CD4-positive, alpha-beta T cell (primary cell): Measurements from ENCODE around the gene PRKD2. TPM values are rescaled to one million over a fixed set of nuclear protein-coding genes. Genes with fewer than 3 reads are reported as not detected.

Experiments used
- ATAC-seq: fragments of 200-7000 bp; cut with Tn5 transposase; one replicate; pipeline ENCODE4 v1.10.0; 2022; ENCODE audit warnings: mild to moderate bottlenecking; ENCODE audit not compliant: poor library complexity
- CTCF ChIA-PET: fragments of 350-600 bp; sonication (Branson Sonifier 250); formaldehyde crosslinking; loops from one replicate; lab custom pipeline; 2021; ENCODE audit warnings: antibody characterized with exemption, inconsistent platforms; lab: Charles Lee
- POLR2A ChIA-PET: fragments of 350-600 bp; sonication (Branson Sonifier 250); formaldehyde crosslinking; loops from one replicate; lab custom pipeline; 2021; ENCODE audit warnings: antibody characterized with exemption, inconsistent platforms; lab: Charles Lee
- DNase-seq, 14 experiments: peaks; one replicate each; pipeline ENCODE4 v3.0.0-alpha.2; 2013 to 2020; ENCODE audit warnings: mixed read lengths in 2 of 14
- H3K27ac ChIP-seq, 2 donors: one replicate each; pipeline versions ENCODE4 v1.5.1 to v1.7.0; 2013; ENCODE audit warnings: low read length in 2 of 2, low read depth in 1 of 2, mild to moderate bottlenecking in 1 of 2
- H3K27me3 ChIP-seq, 2 experiments: 1 replicate in 1 of 2; 2 replicates in 1 of 2; pipeline versions ENCODE4 v1.6.1 to v1.7.0; 2013; ENCODE audit warnings: low read length in 2 of 2, control low read depth in 1 of 2, mild to moderate bottlenecking in 1 of 2, moderate library complexity in 1 of 2; ENCODE audit not compliant: insufficient read depth in 2 of 2, control insufficient read depth in 1 of 2
- H3K36me3 ChIP-seq: one replicate; pipeline ENCODE4 v1.6.1; 2013; ENCODE audit warnings: low read length, control low read depth; ENCODE audit not compliant: insufficient read depth
- H3K4me1 ChIP-seq: one replicate; pipeline ENCODE4 v1.6.1; 2013; ENCODE audit warnings: low read length, control low read depth; ENCODE audit not compliant: insufficient read depth
- H3K4me3 ChIP-seq: one replicate; pipeline ENCODE4 v1.5.1; 2013; ENCODE audit warnings: mild to moderate bottlenecking, low read length, moderate library complexity
- H3K9me3 ChIP-seq, 2 experiments: 1 replicate in 1 of 2; 2 replicates in 1 of 2; pipeline versions ENCODE4 v1.6.1 to v1.7.0; 2013; ENCODE audit warnings: low read length in 2 of 2, mild to moderate bottlenecking in 2 of 2, control low read depth in 1 of 2, moderate library complexity in 1 of 2; ENCODE audit not compliant: control insufficient read depth in 1 of 2, insufficient read depth in 1 of 2
- H3K27ac Mint-ChIP-seq: one replicate; pipeline ENCODE4 v1.8.0; 2020; ENCODE audit warnings: mixed read lengths
- H3K27me3 Mint-ChIP-seq: one replicate; pipeline ENCODE4 v1.8.0; 2021; ENCODE audit warnings: mixed read lengths
- H3K36me3 Mint-ChIP-seq: one replicate; pipeline ENCODE4 v1.8.0; 2021; ENCODE audit warnings: low read depth, mixed read lengths
- H3K4me1 Mint-ChIP-seq: one replicate; pipeline ENCODE4 v1.8.0; 2021; ENCODE audit warnings: low read depth, mixed read lengths
- H3K4me3 Mint-ChIP-seq: one replicate; pipeline ENCODE4 v1.8.0; 2020; ENCODE audit warnings: mild to moderate bottlenecking, mixed read lengths
- H3K9me3 Mint-ChIP-seq: one replicate; pipeline ENCODE4 v1.8.0; 2020; ENCODE audit warnings: mixed read lengths
- intact Hi-C, 2 experiments: fragments of 100-400 bp; cut with DNase I in 1 of 2; cut with micrococcal nuclease in 1 of 2; formaldehyde crosslinking; loops; one replicate each; pipeline versions ENCODE4 v1.15.1 to v1.9.0; 2023 to 2025; cut with DNase I, micrococcal nuclease
- total RNA-seq, 174 experiments: library from RNA in 2 of 174; stranded (reverse) in 2 of 174; gene quantifications; one replicate each; pipeline ENCODE4 v1.2.3 and lab custom pipeline; 2021 to 2026
- TF ChIP-seq, protein P1 (sequence below): fragments of 200-600 bp; IDR thresholded peaks from one replicate; pipeline ENCODE4 v1.8.0; 2022; ENCODE audit warnings: antibody characterized with exemption, mild to moderate bottlenecking

Gene PRKD2
- total RNA-seq, 2 experiments from 2014 or later: 105 to 113 TPM

DNA sequence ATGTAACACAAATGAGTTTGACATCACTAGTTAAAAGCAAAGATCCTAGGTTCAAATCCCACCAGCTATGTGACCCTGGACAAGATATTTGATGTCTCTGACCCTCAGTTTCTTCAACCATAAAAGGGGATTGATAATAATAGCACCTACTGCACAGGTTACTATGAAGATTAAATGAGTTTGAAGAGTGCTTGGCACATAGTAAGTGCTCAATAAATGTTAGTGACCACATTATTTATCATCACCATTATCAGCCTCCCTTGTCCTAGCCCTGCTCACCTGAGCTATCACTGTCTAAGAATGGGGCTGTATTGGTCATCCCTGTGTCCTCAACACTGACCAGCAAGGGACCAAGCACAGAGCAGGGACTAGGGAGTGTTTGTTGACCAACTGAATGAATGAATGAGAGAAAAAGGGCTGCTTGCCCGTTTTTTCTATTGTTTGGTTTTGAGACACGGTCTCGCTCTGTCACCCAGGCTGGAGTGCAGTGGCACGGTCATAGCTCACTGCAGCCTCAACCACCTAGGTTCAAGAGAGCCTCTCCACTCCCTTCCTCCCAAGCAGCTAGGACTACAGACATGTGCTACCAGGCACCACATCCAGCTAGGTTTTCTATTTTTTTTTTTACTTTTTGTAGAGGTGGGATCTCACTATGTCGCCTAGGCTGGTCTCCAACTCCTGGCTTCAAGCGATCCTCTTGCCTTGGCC lies 29.3 kb downstream of the PRKD2 start:
- H3K27ac Mint-ChIP-seq: peak overlapping the region; percentile 30
- no peak for ATAC-seq

DNA sequence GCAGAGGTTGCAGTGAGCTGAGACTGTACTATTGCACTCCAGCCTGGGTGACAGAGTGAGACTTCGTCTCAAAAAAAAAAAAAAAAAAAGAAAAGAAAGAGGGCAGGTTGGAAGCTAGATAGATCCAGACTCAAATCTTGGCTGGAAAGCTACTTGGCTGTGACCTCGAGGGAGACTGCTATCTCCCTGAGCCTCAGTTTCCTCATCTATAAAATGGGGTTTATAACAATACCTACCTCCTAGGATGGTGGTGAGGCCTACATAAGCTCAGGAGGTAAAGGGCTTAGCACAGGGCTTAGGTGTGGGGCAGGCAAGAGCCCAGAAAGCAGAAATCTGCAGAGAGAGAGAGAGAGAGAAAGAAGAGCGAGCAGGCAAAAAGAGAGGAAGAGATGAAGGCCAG lies 31.7 kb downstream of the PRKD2 start:
- ATAC-seq (no peak), DNase-seq (no peak)
- no peaks in the 10 kb centered on the region for H3K4me1 Mint-ChIP-seq
- intact Hi-C loops: no loop called here
- TF ChIP-seq, protein P1, sequence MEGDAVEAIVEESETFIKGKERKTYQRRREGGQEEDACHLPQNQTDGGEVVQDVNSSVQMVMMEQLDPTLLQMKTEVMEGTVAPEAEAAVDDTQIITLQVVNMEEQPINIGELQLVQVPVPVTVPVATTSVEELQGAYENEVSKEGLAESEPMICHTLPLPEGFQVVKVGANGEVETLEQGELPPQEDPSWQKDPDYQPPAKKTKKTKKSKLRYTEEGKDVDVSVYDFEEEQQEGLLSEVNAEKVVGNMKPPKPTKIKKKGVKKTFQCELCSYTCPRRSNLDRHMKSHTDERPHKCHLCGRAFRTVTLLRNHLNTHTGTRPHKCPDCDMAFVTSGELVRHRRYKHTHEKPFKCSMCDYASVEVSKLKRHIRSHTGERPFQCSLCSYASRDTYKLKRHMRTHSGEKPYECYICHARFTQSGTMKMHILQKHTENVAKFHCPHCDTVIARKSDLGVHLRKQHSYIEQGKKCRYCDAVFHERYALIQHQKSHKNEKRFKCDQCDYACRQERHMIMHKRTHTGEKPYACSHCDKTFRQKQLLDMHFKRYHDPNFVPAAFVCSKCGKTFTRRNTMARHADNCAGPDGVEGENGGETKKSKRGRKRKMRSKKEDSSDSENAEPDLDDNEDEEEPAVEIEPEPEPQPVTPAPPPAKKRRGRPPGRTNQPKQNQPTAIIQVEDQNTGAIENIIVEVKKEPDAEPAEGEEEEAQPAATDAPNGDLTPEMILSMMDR: no peak
- Histone ChIP-seq H3K27ac (no peak overlapping the region), H3K9me3 (no peaks in the 10 kb centered on the region), H3K4me1 (no peaks in the 10 kb centered on the region), H3K36me3 (peaks cover 79% of the 10 kb centered on the region), H3K27me3 (no peaks in the 10 kb centered on the region), H3K4me3 (no peak overlapping the region)
- H3K27ac Mint-ChIP-seq: peak overlapping the region; percentile 21
- no peak overlapping the region for H3K4me3 Mint-ChIP-seq
- ChIA-PET POLR2A (no interaction called here), CTCF (interaction anchor here (0.5 to 1.4 kb wide), 2 partner anchors 71 to 755 kb away, joined by 3 to 4 read pairs; no protein-coding TSS in a partner anchor)
- H3K9me3 Mint-ChIP-seq: no peaks in the 10 kb centered on the region
- H3K36me3 Mint-ChIP-seq: peaks cover 82% of the 10 kb centered on the region
- no peaks in the 10 kb centered on the region for H3K27me3 Mint-ChIP-seq

More for the DNA sequence above, 29.3 kb downstream of the PRKD2 start:
- TF ChIP-seq, protein P1: no peak
- intact Hi-C loops: no loop called here
- Histone ChIP-seq H3K27ac (no peak overlapping the region), H3K27me3 (no peaks in the 10 kb centered on the region), H3K36me3 (peaks cover 87% of the 10 kb centered on the region), H3K4me3 (no peak overlapping the region), H3K9me3 (no peaks in the 10 kb centered on the region), H3K4me1 (no peaks in the 10 kb centered on the region)
- peaks cover 86% of the 10 kb centered on the region for H3K36me3 Mint-ChIP-seq
- H3K4me1 Mint-ChIP-seq: peaks cover 4% of the 10 kb centered on the region
- ChIA-PET POLR2A (interaction anchor here (1.3 to 1.4 kb wide), 2 partner anchors 9 to 41 kb away, joined by 3 to 4 read pairs; no protein-coding TSS in a partner anchor), CTCF (no interaction called here)
- DNase-seq: no peak
- H3K9me3 Mint-ChIP-seq: no peaks in the 10 kb centered on the region
- H3K27me3 Mint-ChIP-seq: no peaks in the 10 kb centered on the region
- H3K4me3 Mint-ChIP-seq: no peak overlapping the region

DNA sequence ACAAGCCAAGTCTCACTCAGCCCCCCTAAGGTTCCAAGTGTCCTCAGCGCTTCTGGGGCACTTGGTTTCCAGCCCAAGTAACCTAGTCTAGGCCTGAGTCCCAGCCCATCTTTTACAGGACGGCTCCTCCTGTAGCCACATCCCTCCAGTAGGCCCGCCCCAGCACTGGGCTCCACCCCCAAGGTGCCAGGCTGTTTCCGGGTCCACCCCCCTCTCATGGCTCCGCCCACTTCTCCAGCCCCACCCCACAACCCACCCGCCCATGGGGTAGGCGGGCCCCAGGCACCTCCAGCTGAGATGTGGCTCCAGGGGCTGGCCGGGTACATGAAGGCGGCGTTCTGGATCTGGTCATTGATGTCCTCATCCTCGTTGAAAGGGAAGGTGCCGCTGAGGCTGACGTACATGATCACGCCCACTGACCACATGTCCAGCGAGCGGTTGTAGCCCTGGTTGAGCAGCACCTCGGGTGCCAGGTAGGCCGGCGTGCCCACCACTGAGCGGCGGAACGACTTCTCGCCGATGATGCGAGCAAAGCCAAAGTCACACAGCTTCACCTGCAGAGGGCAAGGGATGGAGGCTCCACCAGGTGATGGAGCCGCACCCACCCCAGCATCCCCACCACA lies 38.7 kb downstream of the PRKD2 start:
- POLR2A ChIA-PET: interaction anchor here (1.3 kb wide), 1 partner anchor 9 kb away, joined by 3 read pairs; no protein-coding TSS in a partner anchor
- no peaks in the 10 kb centered on the region for H3K9me3 ChIP-seq
- Mint-ChIP-seq H3K9me3 (no peaks in the 10 kb centered on the region), H3K4me1 (peaks cover 13% of the 10 kb centered on the region), H3K4me3 (no peak overlapping the region), H3K36me3 (peaks cover 92% of the 10 kb centered on the region), H3K27ac (peak overlapping the region; percentile 20), H3K27me3 (no peaks in the 10 kb centered on the region)
- no peaks in the 10 kb centered on the region for H3K27me3 ChIP-seq
- ATAC-seq: peak; percentile 98
- no peaks in the 10 kb centered on the region for H3K4me1 ChIP-seq
- H3K4me3 ChIP-seq: no peak overlapping the region
- no peak overlapping the region for H3K27ac ChIP-seq
- peaks cover 82% of the 10 kb centered on the region for H3K36me3 ChIP-seq
- CTCF ChIA-PET: interaction anchor here (1.4 kb wide), 1 partner anchor 16 kb away, joined by 3 read pairs; no protein-coding TSS in a partner anchor
- TF ChIP-seq, protein P1: no peak
- intact Hi-C loops: no loop called here
- DNase-seq: peak; percentile 21 to 80 (median 57)
